ACC112 (cell line): ENCODE data around the gene ADAMTSL3.
A peak's percentile ranks its signal among the peaks of the same experiment; 100 is the strongest.

Experiments
- H2AFZ ChIP-seq: fragments of 200-600 bp; sonication (generic); one replicate; pipeline ENCODE4 v1.6.0; 2017; ENCODE audit warnings: antibody characterized with exemption, low read length; ENCODE audit not compliant: unreplicated experiment
- H3K27ac ChIP-seq: fragments of 200-600 bp; sonication (generic); 2 replicates; pipeline ENCODE4 v1.5.1; 2014; ENCODE audit warnings: low read depth, mild to moderate bottlenecking, antibody characterized with exemption, low read length, moderate library complexity
- H3K27me3 ChIP-seq: fragments of 200-600 bp; sonication (generic); 2 replicates; pipeline ENCODE4 v1.6.1; 2014; ENCODE audit warnings: mild to moderate bottlenecking, antibody characterized with exemption, low read length, moderate library complexity, mixed read lengths; ENCODE audit not compliant: insufficient read depth
- H3K36me3 ChIP-seq: fragments of 200-600 bp; sonication (generic); 2 replicates; pipeline ENCODE4 v1.6.1; 2016; ENCODE audit warnings: mild to moderate bottlenecking, antibody characterized with exemption, low read length, moderate library complexity, mixed read lengths; ENCODE audit not compliant: insufficient read depth
- H3K4me1 ChIP-seq: fragments of 200-600 bp; sonication (generic); one replicate; pipeline ENCODE4 v1.6.1; 2016; ENCODE audit warnings: low read length, mixed read lengths; ENCODE audit not compliant: insufficient read depth, unreplicated experiment, control insufficient read depth
- H3K4me3 ChIP-seq: fragments of 200-600 bp; sonication (generic); 2 replicates; pipeline ENCODE4 v1.5.1; 2014; ENCODE audit warnings: mild to moderate bottlenecking, low read depth, low read length
- H3K79me2 ChIP-seq: fragments of 200-600 bp; sonication (generic); one replicate; pipeline ENCODE4 v1.6.0; 2016; ENCODE audit warnings: low read length; ENCODE audit not compliant: control insufficient read depth, unreplicated experiment, insufficient read depth

Gene ADAMTSL3

DNA sequence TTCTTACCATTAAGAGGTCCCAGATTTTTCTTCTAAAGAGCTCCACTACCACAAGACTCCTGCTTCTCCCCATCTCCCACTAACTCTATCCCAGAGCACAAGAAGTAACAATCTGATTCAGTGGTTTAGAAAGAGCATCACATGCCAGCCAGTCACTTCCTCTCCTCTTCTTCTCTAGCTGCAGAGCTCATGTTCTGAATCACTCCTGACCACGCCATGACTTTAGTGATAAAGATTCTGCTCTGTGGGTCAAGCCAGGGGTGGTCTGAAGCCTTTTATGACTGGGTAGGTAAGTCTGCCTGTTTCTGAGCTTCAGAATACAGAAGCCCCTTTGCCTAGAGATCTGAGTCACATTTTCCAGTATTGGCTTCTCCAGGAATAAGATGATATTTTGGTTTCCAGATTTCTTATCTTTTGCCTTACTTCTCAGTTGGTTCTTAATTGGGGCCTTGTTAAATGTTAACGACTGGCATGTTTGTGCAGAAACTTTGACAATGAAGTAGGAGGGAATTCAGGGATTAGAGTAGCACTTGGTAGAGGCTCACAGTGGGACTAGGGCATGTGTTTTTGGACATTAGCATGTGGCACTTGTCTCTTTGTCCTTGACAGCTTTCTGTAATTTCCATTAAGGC lies 27.6 kb upstream of the ADAMTSL3 start:
- no peak overlapping the region for H3K4me3 ChIP-seq
- H3K79me2 ChIP-seq, result no peaks in the 10 kb centered on the region
- H3K4me1 ChIP-seq, result no peaks in the 10 kb centered on the region
- no peak overlapping the region for H3K27ac ChIP-seq
- H2AFZ ChIP-seq, result no peak overlapping the region
- no peaks in the 10 kb centered on the region for H3K27me3 ChIP-seq
- H3K36me3 ChIP-seq, result no peaks in the 10 kb centered on the region

DNA sequence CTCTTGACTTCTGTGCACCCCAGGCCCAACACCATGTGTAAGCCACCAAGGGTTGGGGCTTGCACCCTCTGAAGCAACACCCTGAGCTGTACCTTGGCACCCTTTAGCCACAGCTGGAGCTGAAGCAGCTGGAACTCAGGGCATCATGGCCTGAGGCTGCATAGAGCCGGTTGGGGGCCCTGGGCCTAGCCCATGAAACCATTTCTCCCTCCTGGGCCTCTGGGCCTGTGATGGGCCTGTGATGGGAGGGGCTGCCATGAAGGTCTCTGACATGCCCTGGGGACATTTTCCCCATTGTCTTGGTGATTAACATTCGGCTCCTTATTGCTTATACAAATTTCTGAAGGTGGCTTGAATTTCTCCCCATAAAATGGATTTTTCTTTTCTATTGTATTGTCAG lies 22.4 kb upstream of the ADAMTSL3 start:
- Histone ChIP-seq H3K4me1 (no peaks in the 10 kb centered on the region), H3K36me3 (no peaks in the 10 kb centered on the region), H3K4me3 (no peak overlapping the region), H3K27me3 (peaks cover 9% of the 10 kb centered on the region; the same call in 1 of the 2 replicates), H2AFZ (no peak overlapping the region), H3K27ac (no peak overlapping the region), H3K79me2 (no peaks in the 10 kb centered on the region)

DNA sequence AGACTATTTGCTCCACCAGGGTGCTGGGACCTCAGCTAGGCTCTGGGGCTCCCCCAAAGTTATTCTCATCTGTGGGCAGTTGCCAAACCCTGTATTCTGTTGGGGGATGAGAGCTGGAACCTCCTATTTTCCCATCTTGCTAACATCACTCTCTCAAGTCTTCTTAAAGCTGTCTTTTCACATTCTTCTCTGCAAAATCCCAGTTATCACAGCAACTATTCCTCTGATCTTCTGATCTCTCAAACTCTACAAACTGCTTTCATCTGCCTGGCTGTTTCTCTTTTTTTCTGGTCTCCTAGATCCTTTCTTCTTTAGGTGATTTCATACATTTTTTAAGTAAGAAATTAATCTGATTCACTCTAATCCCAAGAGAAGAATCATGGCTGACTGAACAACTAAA lies 10.7 kb upstream of the ADAMTSL3 start:
- Histone ChIP-seq H3K36me3 (no peaks in the 10 kb centered on the region), H3K4me3 (no peak overlapping the region), H3K4me1 (no peaks in the 10 kb centered on the region), H3K79me2 (no peaks in the 10 kb centered on the region), H3K27ac (no peak overlapping the region), H2AFZ (no peak overlapping the region), H3K27me3 (peaks cover 13% of the 10 kb centered on the region; the same call in 1 of the 2 replicates)

DNA sequence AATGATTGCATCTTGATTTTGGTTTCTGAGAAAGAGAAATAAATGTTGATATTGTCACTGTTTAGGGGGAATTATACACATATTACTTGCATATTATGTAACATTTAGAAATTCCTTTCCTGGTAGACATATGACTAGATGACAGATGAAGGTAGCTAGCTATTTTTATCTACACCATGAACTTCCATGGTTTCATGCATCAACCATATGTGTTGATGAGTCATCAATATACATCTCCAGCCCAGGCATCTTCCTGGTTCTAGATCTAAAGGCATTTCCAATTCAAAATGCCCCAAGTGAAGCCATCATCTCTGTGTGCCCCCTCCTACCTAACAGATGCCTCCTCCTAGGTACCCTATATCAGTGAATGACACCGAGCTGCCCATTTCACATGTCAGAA lies 9.5 kb upstream of the ADAMTSL3 start:
- H3K36me3 ChIP-seq, result no peaks in the 10 kb centered on the region
- H3K79me2 ChIP-seq, result no peaks in the 10 kb centered on the region
- H3K27me3 ChIP-seq, result peaks cover 17% of the 10 kb centered on the region
- no peak overlapping the region for H3K27ac ChIP-seq
- H3K4me1 ChIP-seq, result no peaks in the 10 kb centered on the region
- H3K4me3 ChIP-seq, result no peak overlapping the region
- H2AFZ ChIP-seq, result no peak overlapping the region

DNA sequence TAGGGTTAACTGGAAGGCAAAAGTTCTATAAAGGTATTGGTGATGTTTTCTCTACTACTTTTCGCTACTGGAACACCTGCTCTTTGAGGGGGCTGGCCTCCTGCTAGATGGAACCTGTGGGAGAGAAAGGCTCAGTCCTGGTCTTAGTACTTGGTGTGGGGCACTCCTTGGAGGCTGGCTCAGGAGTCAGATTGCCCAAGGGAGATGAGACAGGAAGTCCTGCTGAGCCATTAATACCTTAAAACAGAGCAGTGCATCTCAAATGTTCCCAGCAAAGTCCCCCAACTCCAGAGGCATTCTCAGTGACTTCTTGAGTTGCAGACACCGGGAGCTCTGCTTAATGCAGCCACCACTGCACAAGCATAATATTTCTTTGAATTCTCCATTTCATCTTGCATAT lies 3.1 kb upstream of the ADAMTSL3 start:
- Histone ChIP-seq H3K36me3 (no peaks in the 10 kb centered on the region), H3K4me1 (no peaks in the 10 kb centered on the region), H3K79me2 (no peaks in the 10 kb centered on the region), H2AFZ (no peak overlapping the region), H3K27me3 (peaks cover 60% of the 10 kb centered on the region), H3K27ac (no peak overlapping the region), H3K4me3 (no peak overlapping the region)

DNA sequence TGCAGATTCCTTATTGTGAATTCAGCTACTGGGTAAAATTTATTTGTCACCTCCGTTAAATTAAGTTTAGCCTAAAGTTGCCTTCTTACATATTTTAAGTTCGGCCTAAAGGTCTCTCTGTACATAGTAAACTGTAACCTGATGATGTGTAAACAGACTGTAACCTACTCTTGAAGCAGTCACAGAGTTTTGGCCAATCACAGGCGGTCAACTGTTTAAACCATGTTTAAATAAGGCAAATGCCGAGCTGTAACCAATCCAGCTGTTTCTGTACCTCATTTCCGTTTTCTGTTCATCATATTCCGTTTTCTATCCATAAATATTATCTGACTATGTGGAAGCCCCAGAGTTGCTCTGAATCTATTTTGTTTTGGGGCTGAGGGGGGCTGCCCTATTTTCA lies 2.4 kb upstream of the ADAMTSL3 start:
- Histone ChIP-seq H3K27ac (no peak overlapping the region), H3K79me2 (no peaks in the 10 kb centered on the region), H3K36me3 (no peaks in the 10 kb centered on the region), H3K4me3 (no peak overlapping the region), H3K27me3 (peaks cover 67% of the 10 kb centered on the region), H3K4me1 (no peaks in the 10 kb centered on the region), H2AFZ (no peak overlapping the region)

DNA sequence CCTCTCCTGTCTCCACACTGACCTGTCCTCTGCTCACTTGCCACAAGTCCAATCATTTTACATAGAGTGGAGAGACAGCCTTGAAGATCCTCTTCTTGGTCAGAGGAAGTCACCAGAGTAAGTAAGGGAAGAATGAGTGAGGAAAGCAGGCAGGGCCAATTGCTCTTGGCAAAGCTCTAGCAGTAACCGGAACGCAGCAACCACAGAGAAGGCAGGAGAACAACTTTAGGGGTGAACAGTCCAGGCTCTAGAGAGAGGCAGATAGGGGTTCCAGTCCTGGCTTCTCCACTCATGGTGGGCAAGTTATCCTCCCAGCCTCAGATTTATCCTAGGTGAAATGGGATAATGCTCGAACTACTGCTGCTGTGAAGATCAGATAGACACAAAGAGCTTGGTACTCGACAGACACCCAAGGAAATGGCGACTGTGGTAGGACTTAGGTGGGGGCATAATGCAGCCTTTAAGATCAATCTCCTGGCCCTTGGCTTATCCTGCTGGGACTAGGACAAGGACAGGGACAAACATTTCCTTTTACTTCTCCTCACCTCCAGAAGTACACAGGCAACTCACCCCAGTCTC lies 1.2 kb upstream of the ADAMTSL3 start:
- Histone ChIP-seq H3K36me3 (no peaks in the 10 kb centered on the region), H3K27ac (no peak overlapping the region), H3K4me3 (no peak overlapping the region), H3K4me1 (no peaks in the 10 kb centered on the region), H3K27me3 (peaks cover 64% of the 10 kb centered on the region), H3K79me2 (no peaks in the 10 kb centered on the region), H2AFZ (no peak overlapping the region)

DNA sequence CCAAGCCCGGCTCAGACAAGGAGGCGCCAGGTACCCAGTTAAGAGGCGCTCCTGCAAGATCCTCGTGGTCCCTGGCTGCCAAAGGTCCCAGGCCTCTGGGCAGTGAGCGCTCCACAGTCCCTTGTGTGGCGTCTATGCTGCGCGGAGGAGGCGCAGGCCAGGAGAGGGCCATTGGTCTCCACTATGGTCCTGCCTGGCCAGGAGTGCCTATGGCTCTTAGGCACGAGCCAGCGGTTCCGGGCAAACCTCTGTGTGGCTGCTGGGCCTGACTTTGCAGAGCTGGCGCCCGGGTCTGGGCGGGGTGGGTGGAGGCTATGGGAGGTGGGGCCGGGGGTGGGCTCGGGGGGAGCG lies 660 bp upstream of the ADAMTSL3 start:
- Histone ChIP-seq H3K36me3 (no peaks in the 10 kb centered on the region), H3K27ac (no peak overlapping the region), H3K4me1 (no peaks in the 10 kb centered on the region), H3K79me2 (no peaks in the 10 kb centered on the region), H3K4me3 (no peak overlapping the region), H2AFZ (no peak overlapping the region), H3K27me3 (peaks cover 64% of the 10 kb centered on the region)

DNA sequence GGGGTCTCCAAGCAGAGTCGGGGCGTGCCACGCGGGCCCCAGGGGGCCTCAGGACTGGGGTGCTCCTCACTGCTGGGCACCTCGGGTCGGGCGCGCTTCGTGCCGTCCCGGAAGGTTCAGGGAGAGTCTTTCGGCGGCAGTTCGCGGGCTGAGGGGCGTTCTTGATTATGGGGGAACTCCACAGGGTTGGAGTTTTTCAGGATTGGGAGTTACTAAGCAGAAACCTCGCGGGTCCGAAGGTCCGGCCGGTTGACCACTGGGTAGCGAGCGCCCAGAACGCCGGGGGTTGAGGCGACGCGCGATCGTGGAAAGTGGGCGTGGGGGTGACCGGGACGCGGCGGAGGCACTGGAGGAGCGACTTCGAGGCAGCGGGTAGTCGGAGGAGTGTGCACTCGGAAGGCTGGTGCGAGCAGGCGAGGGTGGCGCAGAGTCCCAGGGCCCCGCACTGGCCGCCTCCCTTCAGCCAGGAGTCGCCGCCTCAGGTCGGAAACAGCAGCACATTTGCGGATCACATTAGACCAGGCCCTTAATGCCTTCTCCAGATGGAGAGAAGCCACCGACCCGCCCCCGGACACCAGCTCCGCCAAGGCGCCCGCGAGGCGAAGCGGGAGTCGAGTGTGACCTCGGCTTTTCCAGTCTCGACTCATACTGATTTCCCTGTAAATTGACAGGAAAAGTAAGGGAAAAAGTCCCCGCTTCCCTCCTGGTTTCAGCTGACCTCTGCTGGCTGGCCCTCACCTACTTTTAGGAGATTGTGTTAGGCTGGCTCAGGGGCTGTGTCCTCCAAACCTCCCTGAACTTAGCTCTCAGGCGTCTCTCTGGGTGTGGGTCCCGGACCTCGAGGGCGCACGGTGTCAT lies 685 bp downstream of the ADAMTSL3 start:
- peaks cover 68% of the 10 kb centered on the region for H3K27me3 ChIP-seq
- H2AFZ ChIP-seq, result no peak overlapping the region
- H3K36me3 ChIP-seq, result no peaks in the 10 kb centered on the region
- H3K79me2 ChIP-seq, result no peaks in the 10 kb centered on the region
- no peaks in the 10 kb centered on the region for H3K4me1 ChIP-seq
- no peak overlapping the region for H3K27ac ChIP-seq
- H3K4me3 ChIP-seq, result peak overlapping the region; percentile 40; the same call in 1 of the 2 replicates

DNA sequence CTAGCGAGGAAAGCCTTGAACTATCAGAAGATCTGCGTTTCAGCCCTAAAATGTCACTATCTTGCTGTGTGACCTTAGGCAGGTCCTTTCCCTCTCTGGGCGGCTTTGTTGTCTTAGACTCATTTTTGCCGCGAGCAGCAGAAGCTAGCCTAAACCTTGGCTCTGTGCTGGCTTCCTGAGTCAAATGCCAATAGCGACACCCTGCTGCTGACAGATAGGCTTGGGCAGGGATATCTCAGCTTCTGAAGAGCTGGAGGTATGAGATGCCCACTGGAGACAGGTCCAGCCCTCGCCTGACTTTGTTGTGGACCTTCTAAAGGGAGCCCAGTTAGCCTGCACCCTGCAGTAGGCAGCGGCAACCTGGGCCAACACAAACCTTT lies 1.3 kb downstream of the ADAMTSL3 start:
- Histone ChIP-seq H3K36me3 (no peaks in the 10 kb centered on the region), H3K79me2 (no peaks in the 10 kb centered on the region), H3K27ac (no peak overlapping the region), H3K4me3 (no peak overlapping the region), H2AFZ (no peak overlapping the region), H3K27me3 (peaks cover 65% of the 10 kb centered on the region), H3K4me1 (no peaks in the 10 kb centered on the region)

DNA sequence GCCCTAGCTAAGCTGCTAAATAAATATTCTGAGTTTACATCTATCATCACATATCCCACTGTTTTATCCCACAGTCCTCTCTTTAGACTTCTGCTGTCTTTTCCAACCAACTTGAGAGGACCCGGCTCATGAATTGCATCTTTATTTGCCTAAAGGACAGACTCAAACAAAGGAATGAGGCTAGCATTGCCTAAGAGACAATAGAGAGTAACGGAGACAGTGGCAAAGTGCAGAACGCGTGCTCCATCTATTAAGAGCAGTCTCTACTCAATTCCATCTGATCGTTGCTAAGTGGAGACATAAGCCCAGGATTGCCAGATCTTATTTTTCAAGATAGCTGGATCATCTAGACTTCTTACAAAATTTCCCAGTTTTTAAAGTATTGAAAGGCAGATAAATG lies 2.3 kb downstream of the ADAMTSL3 start:
- Histone ChIP-seq H2AFZ (no peak overlapping the region), H3K4me1 (no peaks in the 10 kb centered on the region), H3K27ac (no peak overlapping the region), H3K79me2 (no peaks in the 10 kb centered on the region), H3K36me3 (no peaks in the 10 kb centered on the region), H3K4me3 (no peak overlapping the region), H3K27me3 (peaks cover 56% of the 10 kb centered on the region)
